Left ventricle myocardium superior (tissue), 1 donor: ENCODE data around the gene NKIRAS2. TPM values are rescaled to one million over a fixed set of nuclear protein-coding genes. Genes with fewer than 3 reads are reported as not detected.

Source experiments
- ATAC-seq: fragments of 200-7000 bp; cut with Tn5 transposase; one replicate; pipeline ENCODE4 v1.9.1; 2020; ENCODE audit warnings: mild to moderate bottlenecking, moderate library complexity
- DNase-seq: peaks from one replicate; pipeline ENCODE4 v3.0.0-alpha.2; 2020
- intact Hi-C: fragments of 100-400 bp; cut with micrococcal nuclease; formaldehyde crosslinking; loops from one replicate; pipeline ENCODE4 v1.11.0; 2022
- long read RNA-seq: library from polyadenylated mRNA; unstranded; transcript quantifications from one replicate; pipeline ENCODE4 v2.0.0, GENCODE V29; 2021
- total RNA-seq: library from RNA; stranded (reverse); fragmentation: NEBNext Ultra II Directional; extraction: Animal tissue kit (Norgen Biotek cat#: 25700); gene quantifications from one replicate; pipeline ENCODE4 v1.2.1, GENCODE V29; 2021
- donor health status: DM: no; HTN: yes; CAD: no; lungs with severe emphysema.

Gene NKIRAS2
- total RNA-seq, result 44.8 TPM
- long read RNA-seq, full-length matches to known transcripts, result 41 of 70 reads
- long read RNA-seq, partial matches to known transcripts, result 1 of 70 reads
- long read RNA-seq, other reads (novel, unspliced or antisense), result 28 of 70 reads

DNA sequence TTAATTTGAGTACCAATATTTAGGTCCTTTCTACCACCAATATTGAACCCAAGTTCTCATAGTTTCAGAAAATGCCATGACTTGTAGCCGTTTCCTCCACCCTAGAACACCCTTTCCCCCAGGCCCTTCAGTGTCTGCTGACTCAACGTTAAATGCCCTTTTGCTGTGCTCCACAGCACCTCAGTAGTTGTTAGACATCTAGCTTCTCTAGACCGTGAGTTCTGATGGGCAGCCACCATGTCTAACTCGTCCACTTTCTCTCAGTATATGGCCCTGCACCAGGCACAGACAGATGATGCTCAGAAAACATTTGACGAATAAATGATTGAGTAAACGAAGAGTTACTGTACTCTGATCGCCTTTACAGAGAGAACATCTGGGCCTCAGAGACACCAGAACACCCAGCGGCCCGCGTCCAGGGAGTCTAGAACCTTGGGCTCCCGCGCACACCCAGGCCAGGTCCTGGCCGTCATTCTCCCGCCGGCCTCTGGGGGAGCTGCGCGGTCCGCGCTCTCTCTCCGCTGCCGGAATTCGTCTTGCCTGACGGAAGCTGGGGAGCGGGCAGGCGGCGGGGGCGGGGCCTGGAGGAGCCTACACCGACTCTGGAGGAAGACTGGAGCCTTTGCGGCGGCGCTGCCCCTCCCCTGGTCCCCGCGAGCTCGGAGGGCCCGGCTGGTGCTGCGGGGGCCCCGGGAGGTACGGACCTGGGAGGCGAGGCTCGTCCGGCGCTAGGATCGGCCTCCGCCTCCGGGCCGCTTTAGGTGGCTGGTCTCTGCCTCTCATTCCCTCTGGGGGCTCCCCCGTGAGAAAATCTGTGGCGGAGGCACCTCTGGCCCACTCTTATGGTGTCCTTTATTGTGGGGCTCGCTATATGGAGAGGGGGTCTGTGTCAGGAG lies at the start of gene NKIRAS2:
TSS of gene NKIRAS2 (plus strand) at position 582 of the 896 bp plus-strand sequence. CDS start 1,488 bp downstream, outside the sequence.
- peak; percentile 96 for DNase-seq
- ATAC-seq, result peak; percentile 79
- intact Hi-C loops, result no loop called here

- intact Hi-C loops, result no loop called here
- ATAC-seq, result no peak
- no peak for DNase-seq
Observed at GRCh38 chr17:41970901-41971331, 49.0 kb upstream of the NKIRAS2 start.

GRCh38 chr17:41971721-41972523 lies 48.0 kb upstream of the NKIRAS2 start:
- ATAC-seq (no peak), DNase-seq (no peak)
- intact Hi-C loops, result no loop called here

DNA sequence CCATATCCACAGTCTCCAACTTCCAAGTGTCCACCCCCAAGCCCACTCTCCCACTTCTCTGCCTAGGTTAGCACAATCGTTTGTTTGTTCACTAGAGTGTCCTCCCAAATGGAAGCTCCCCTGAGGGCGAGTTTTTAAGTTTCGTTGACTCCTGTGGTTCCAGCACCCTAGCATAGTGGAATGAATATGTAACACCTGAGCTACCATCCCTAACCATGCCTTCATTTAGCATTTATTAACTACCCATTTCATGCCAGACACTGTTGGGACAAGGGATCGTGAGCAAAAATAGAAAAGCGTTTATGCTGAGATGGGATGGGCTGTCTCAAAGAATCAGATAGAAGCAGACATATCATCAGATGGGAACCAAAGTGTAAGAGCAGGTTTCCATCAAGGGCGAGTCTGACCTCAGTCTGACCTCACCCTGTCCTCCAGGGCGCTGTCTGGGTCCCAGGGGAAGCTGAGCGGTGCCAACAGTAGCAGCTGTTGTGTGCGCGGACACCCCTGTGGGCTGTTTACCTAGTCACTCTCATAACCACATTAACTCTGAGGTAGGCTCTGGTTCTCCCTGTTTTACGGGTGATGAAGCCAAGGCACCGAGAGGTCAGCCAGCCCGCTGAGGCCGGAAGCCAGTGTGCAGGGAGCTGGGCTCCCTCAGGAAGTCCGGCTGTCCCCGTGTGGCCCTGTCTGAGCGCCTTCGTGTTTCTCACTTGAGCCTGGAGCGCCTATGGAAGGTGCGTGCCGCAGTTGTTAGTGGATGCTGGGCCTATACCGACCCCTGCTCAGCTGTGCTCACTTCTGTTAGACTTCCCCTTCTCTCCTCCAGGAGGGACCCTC lies 47.1 kb upstream of the NKIRAS2 start:
- ATAC-seq, result peak; percentile 52
- intact Hi-C loops, result no loop called here
- peak; percentile 62 for DNase-seq

DNA sequence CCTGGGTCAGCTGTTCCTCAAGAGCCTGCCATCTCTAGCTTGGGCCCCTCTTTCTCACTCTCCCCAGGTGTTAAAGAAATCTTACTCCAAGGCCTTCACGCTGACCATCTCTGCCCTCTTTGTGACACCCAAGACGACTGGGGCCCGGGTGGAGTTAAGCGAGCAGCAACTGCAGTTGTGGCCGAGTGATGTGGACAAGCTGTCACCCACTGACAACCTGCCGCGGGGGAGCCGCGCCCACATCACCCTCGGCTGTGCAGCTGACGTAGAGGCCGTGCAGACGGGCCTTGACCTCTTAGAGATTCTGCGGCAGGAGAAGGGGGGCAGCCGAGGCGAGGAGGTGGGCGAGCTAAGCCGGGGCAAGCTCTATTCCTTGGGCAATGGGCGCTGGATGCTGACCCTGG lies 46.5 kb upstream of the NKIRAS2 start:
- intact Hi-C loops, result no loop called here
- DNase-seq, result peak; percentile 35
- no peak for ATAC-seq

- intact Hi-C loops, result no loop called here
- ATAC-seq (no peak), DNase-seq (no peak)
Observed at GRCh38 chr17:41974031-41974430, 45.9 kb upstream of the NKIRAS2 start.

GRCh38 chr17:41974658-41975057 lies 45.2 kb upstream of the NKIRAS2 start:
- intact Hi-C loops, result no loop called here
- ATAC-seq (no peak), DNase-seq (no peak)

- ATAC-seq, result no peak
- no peak for DNase-seq
- intact Hi-C loops, result no loop called here
Observed at GRCh38 chr17:41975099-41976083, 44.5 kb upstream of the NKIRAS2 start.

GRCh38 chr17:41976142-41976768 lies 43.6 kb upstream of the NKIRAS2 start:
- ATAC-seq (peak; percentile 36), DNase-seq (no peak)
- intact Hi-C loops, result no loop called here

GRCh38 chr17:41977991-41978390 lies 41.9 kb upstream of the NKIRAS2 start:
- intact Hi-C loops, result no loop called here
- no peak for ATAC-seq

GRCh38 chr17:41982026-41982760 lies 37.7 kb upstream of the NKIRAS2 start:
- ATAC-seq, result no peak
- no peak for DNase-seq
- intact Hi-C loops, result no loop called here

More at GRCh38 chr17:41977991-41978390, 41.9 kb upstream of the NKIRAS2 start:
- DNase-seq, result no peak

- ATAC-seq (peak; percentile 54), DNase-seq (no peak)
- intact Hi-C loops, result no loop called here
Observed at GRCh38 chr17:41984454-41984853, 35.4 kb upstream of the NKIRAS2 start.

- ATAC-seq (no peak), DNase-seq (no peak)
- intact Hi-C loops, result no loop called here
Observed at GRCh38 chr17:41985919-41986318, 34.0 kb upstream of the NKIRAS2 start.

- intact Hi-C loops, result no loop called here
- no peak for DNase-seq
Observed at GRCh38 chr17:41986634-41987033, 33.3 kb upstream of the NKIRAS2 start.

DNA sequence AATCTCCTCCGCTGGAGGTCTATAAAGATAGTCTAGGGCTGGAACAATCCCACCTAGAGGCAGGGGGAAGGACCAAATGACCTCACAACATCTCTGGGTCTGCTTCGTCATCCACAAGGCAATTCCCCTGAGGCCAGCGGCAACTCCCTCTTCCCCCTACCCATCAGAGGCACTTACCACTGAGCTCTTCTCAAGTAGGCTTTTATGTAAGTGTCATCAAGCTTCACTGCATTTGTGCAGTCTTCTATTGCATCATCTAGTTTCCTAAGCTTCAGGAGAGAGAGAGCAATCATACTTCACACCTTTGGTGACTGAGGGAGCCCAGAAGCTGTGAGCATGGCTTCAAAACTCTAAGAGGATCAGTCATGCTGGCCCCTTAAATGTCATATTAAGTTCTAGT lies 32.2 kb upstream of the NKIRAS2 start:
- no peak for ATAC-seq

More at GRCh38 chr17:41986634-41987033, 33.3 kb upstream of the NKIRAS2 start:
- no peak for ATAC-seq

DNA sequence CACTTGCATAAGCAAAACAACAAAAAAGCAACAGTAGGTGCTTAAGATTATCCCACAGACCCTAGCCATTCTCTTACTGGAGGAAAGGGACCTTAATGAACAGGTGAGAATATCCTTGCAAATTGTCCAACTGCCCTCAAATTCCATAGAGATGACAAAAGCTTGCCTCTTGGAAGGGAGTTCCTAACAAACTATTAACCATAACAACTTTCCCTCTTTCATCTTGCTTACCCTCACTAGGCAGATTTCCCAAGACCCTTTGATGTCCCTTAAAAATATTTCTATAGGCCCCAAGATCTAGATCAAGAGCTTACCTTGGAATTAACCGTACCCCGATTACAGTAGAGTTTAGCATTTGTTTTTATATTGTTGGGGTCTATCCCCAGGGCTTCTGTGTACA lies 31.5 kb upstream of the NKIRAS2 start:
- no peak for ATAC-seq
- intact Hi-C loops, result no loop called here
- no peak for DNase-seq

More for the DNA sequence above, 32.2 kb upstream of the NKIRAS2 start:
- intact Hi-C loops, result no loop called here
- no peak for DNase-seq
